DND-41 (cell line): ENCODE data around the gene MAGEB6.

Experiments used
- ATAC-seq: fragments of 200-7000 bp; cut with Tn5 transposase; 3 replicates; pipeline ENCODE4 v1.9.1; 2021; ENCODE audit warnings: low read depth; ENCODE audit not compliant: insufficient read depth
- DNase-seq: peaks from one replicate; pipeline ENCODE4 v3.0.0-alpha.2; 2020
- H2AFZ ChIP-seq: 2 replicates; pipeline ENCODE4 v1.6.0; 2012; ENCODE audit warnings: low read depth, low read length
- H3K27ac ChIP-seq: 2 replicates; pipeline ENCODE4 v1.5.1; 2012; ENCODE audit warnings: low read length, inconsistent platforms
- H3K27me3 ChIP-seq: fragments of 200-600 bp; sonication (generic); 2 replicates; pipeline ENCODE4 v1.6.0; 2012; ENCODE audit warnings: low read length, mild to moderate bottlenecking, inconsistent platforms; ENCODE audit not compliant: insufficient read depth, poor library complexity
- H3K36me3 ChIP-seq: 2 replicates; pipeline ENCODE4 v1.5.1; 2012; ENCODE audit warnings: low read length, inconsistent platforms; ENCODE audit not compliant: insufficient read depth
- H3K4me1 ChIP-seq: 2 replicates; pipeline ENCODE4 v1.5.1; 2012; ENCODE audit warnings: mild to moderate bottlenecking, low read length; ENCODE audit not compliant: insufficient read depth
- H3K4me2 ChIP-seq: 2 replicates; pipeline ENCODE4 v1.6.0; 2012; ENCODE audit warnings: mild to moderate bottlenecking, moderate library complexity, low read length, inconsistent platforms; ENCODE audit not compliant: insufficient read depth
- H3K4me3 ChIP-seq, 2 experiments: fragments of 200-600 bp in 1 of 2; shearing (Covaris generic) in 1 of 2; 2 replicates each; pipeline ENCODE4 v1.5.1; 2012 to 2016; ENCODE audit warnings: inconsistent platforms in 2 of 2, low read length in 2 of 2, mild to moderate bottlenecking in 2 of 2, low read depth in 1 of 2, moderate library complexity in 1 of 2
- H3K79me2 ChIP-seq: 2 replicates; pipeline ENCODE4 v1.6.0; 2012; ENCODE audit warnings: low read length, inconsistent platforms; ENCODE audit not compliant: insufficient read depth
- H3K9ac ChIP-seq: 2 replicates; pipeline ENCODE4 v1.6.0; 2012; ENCODE audit warnings: low read depth, mild to moderate bottlenecking, inconsistent platforms, low read length, moderate library complexity
- H3K9me3 ChIP-seq: 2 replicates; pipeline ENCODE4 v1.5.1; 2012; ENCODE audit warnings: low read length, moderate library complexity, mild to moderate bottlenecking, inconsistent platforms; ENCODE audit not compliant: insufficient read depth, severe bottlenecking
- H4K20me1 ChIP-seq: 2 replicates; pipeline ENCODE4 v1.6.0; 2012; ENCODE audit warnings: low read length; ENCODE audit not compliant: insufficient read depth
- CTCF ChIP-seq: IDR thresholded peaks from 2 replicates; pipeline ENCODE4 v1.5.1; 2012; ENCODE audit warnings: borderline replicate concordance, low read length, moderate library complexity, mild to moderate bottlenecking; ENCODE audit not compliant: poor library complexity, severe bottlenecking; ENCODE audit errors: extremely low read depth
- EZH2 ChIP-seq: IDR thresholded peaks from 3 replicates; pipeline ENCODE4 v1.6.1; 2012; ENCODE audit warnings: borderline replicate concordance, low read depth, mild to moderate bottlenecking, moderate library complexity, low read length, inconsistent platforms; ENCODE audit not compliant: severe bottlenecking

Gene MAGEB6

GRCh38 chrX:26234177-26234576 lies 41.9 kb downstream of the MAGEB6 start:
- DNase-seq: no peak

More at GRCh38 chrX:26234177-26234576, 41.9 kb downstream of the MAGEB6 start:
- no peak overlapping the region for H3K4me2 ChIP-seq
- no peak for ATAC-seq
- no peaks in the 10 kb centered on the region for H3K9me3 ChIP-seq
- no peaks in the 10 kb centered on the region for H3K27me3 ChIP-seq
- no peak overlapping the region for H3K9ac ChIP-seq
- H3K36me3 ChIP-seq: no peaks in the 10 kb centered on the region
- H3K4me3 ChIP-seq: no peak overlapping the region
- no peaks in the 10 kb centered on the region for H3K4me1 ChIP-seq
- TF ChIP-seq EZH2 (no peak), CTCF (no peak)
- no peak overlapping the region for H2AFZ ChIP-seq
- no peaks in the 10 kb centered on the region for H4K20me1 ChIP-seq
- no peak overlapping the region for H3K27ac ChIP-seq
- H3K79me2 ChIP-seq: no peaks in the 10 kb centered on the region
